ENCODE measurements around the gene CCNH. TPM values are rescaled to one million over a fixed set of nuclear protein-coding genes. Genes with fewer than 3 reads are reported as not detected.

CCNH gene
- polyA plus RNA-seq, 1 of the 3 experiments (the other 2 are of a cell fraction) = 29.1 TPM

DNA sequence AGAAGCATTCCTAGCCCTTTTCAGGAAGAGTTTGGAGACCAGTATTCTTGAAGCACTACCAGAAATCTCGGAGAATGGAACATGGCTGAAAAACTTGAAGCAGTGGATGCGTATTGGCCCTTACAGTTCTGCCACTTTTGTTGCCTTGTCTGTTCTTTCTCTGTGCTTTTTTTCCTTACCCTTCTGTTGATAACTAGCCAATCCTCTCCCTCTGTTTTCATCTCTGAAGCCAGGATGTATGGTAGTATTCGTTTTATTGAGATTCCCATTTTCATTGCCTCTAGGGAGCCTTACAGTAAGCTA lies 564 bp upstream of the CCNH start (continued):
- no peak for TF ChIP-seq NFIC (IDR thresholded peaks at IDR 0.05; ENCODE audit: borderline replicate concordance)

DNA sequence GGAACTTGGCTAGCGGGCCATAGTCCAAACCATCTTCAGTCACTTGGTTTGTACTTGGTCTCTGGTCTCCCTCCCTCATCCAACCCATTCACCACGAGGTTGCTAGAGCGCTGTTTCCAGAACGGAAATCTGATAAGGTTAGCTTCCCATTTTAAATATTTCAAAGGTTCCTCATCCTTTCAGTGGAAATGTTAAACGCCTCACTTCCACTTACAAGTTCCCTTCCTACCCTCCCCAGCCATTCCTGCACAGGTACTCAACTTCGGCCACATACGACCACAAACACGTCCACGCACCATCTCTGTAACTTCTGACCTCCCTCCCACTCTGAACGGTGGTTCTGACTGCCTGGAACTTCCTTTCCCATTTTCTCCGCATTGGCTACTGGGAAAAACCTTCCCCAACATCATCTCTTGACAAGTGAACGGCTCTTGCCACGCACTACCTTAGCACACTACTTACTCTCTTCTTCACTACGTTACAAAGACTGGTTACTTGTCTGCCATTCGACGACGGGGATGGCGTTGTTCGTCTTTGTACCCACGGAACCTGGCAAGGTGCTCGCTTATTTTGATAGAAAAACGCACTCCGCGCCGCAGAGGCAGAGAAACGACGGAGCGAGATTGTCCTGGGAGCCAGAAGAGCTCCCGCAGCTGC lies 629 bp downstream of the CCNH start:
- TF ChIP-seq SIN3A (IDR thresholded peaks at IDR 0.05; ENCODE audit: borderline replicate concordance, low read depth, low read length) = peak; percentile 48; the same call in 1 of the 2 replicates
- 0 out of 2 replicates have a peak, but pooled peaks have one; percentile 14 for TF ChIP-seq GABPA (IDR thresholded peaks at IDR 0.05; ENCODE audit: low read depth)
- peak; percentile 59 for TF ChIP-seq MXI1 (IDR thresholded peaks at IDR 0.05; ENCODE audit: low read depth, low read length)
- TF ChIP-seq, protein P1, sequence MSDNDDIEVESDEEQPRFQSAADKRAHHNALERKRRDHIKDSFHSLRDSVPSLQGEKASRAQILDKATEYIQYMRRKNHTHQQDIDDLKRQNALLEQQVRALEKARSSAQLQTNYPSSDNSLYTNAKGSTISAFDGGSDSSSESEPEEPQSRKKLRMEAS (IDR thresholded peaks at IDR 0.05; ENCODE audit: low read depth) = peak; percentile 39; the same call in 1 of the 2 replicates
- TF ChIP-seq TAF1 (IDR thresholded peaks at IDR 0.05; ENCODE audit: borderline replicate concordance, low read depth, low read length) = no peak
- no peak for TF ChIP-seq NRF1 (IDR thresholded peaks at IDR 0.05; ENCODE audit: low read depth, low read length)
- peaks cover 10 to 11% of the 10 kb centered on the region in 2 experiments for H3K4me1 ChIP-seq (ENCODE audit: control insufficient read depth in 1 of 2, insufficient read depth in 2 of 2, low read depth in 1 of 2, low read length in 1 of 2)
- peak overlapping the region; percentile 88 to 94 for H3K27ac ChIP-seq (ENCODE audit: low read depth in 2 of 2, low read length in 1 of 2)
- no peaks in the 10 kb centered on the region for H3K9me2 ChIP-seq
- peak overlapping the region; percentile 84 for H3K9ac ChIP-seq
- H3K36me3 ChIP-seq (replicated peaks in 1 of 2; ENCODE audit: control insufficient read depth in 1 of 2, insufficient read depth in 2 of 2, low read length in 1 of 2) = peaks cover 39 to 43% of the 10 kb centered on the region in 2 experiments
- H3K4me3 ChIP-seq (ENCODE audit: low read depth in 2 of 2, low read length in 1 of 2) = peak overlapping the region; percentile 74 to 99
- 0% methylated on average over 26 of the region's 29 CpGs for WGBS (ENCODE audit: low lambda C conversion rate)
- ChIA-PET CTCF (interaction anchor here (1.4 to 5.1 kb wide), 4 partner anchors 12 to 1279 kb away, joined by 3 to 39 read pairs (median 6); no protein-coding TSS in a partner anchor), POLR2A (interaction anchor here (0.8 to 1.0 kb wide), 2 partner anchors 44 to 143 kb away, joined by 3 read pairs; no protein-coding TSS in a partner anchor)
- peak overlapping the region; percentile 84 for H2AFZ ChIP-seq (ENCODE audit: low read depth)
- no peaks in the 10 kb centered on the region for H3K27me3 ChIP-seq (ENCODE audit: insufficient read depth)
- no peaks in the 10 kb centered on the region for H3F3A ChIP-seq (replicated peaks; ENCODE audit: insufficient read depth)
- 0 out of 2 replicates have a peak, but pooled peaks cover 4% of the 10 kb centered on the region for H4K20me1 ChIP-seq (ENCODE audit: insufficient read depth)
- H3K4me2 ChIP-seq = peak overlapping the region; percentile 75
- DNase-seq = peak; percentile 10
- H3K9me3 ChIP-seq = no peaks in the 10 kb centered on the region
- peaks cover 53% of the 10 kb centered on the region for H3K79me2 ChIP-seq (ENCODE audit: insufficient read depth)

DNA sequence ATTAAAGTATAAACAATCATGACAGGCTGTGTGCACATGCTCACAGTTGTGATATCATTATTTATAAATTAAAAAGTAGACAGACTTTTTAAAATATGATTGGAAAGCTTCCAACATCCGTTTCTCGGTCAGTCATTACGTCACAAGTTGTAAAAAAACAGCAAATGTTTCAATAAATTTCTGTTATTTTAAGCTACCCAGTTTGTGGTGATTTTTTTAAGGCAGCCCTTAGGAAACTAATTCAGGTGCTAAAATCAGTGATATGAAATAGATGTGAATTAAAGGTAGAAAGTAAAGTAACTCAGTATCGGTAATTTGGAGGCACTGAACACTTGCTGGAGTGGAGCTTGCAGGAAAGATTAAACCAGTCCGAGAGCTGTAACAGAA lies 1.2 kb downstream of the CCNH start:
- no peaks in the 10 kb centered on the region for H3K9me2 ChIP-seq
- POLR2A ChIA-PET = interaction anchor here (0.8 kb wide), 1 partner anchor 44 kb away, joined by 3 read pairs; no protein-coding TSS in a partner anchor
- no peak for DNase-seq
- TF ChIP-seq, protein P2, sequence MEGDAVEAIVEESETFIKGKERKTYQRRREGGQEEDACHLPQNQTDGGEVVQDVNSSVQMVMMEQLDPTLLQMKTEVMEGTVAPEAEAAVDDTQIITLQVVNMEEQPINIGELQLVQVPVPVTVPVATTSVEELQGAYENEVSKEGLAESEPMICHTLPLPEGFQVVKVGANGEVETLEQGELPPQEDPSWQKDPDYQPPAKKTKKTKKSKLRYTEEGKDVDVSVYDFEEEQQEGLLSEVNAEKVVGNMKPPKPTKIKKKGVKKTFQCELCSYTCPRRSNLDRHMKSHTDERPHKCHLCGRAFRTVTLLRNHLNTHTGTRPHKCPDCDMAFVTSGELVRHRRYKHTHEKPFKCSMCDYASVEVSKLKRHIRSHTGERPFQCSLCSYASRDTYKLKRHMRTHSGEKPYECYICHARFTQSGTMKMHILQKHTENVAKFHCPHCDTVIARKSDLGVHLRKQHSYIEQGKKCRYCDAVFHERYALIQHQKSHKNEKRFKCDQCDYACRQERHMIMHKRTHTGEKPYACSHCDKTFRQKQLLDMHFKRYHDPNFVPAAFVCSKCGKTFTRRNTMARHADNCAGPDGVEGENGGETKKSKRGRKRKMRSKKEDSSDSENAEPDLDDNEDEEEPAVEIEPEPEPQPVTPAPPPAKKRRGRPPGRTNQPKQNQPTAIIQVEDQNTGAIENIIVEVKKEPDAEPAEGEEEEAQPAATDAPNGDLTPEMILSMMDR (IDR thresholded peaks at IDR 0.05) = no peak
- TF ChIP-seq MEF2A (IDR thresholded peaks at IDR 0.05; ENCODE audit: borderline replicate concordance, low read depth) (no peak), GATA2 (CRISPR knock-in tag; IDR thresholded peaks at IDR 0.05) (no peak), RCOR1 (IDR thresholded peaks at IDR 0.05; ENCODE audit: low read length) (no peak), CHD2 (IDR thresholded peaks at IDR 0.05; ENCODE audit: low read length, partially characterized antibody) (no peak), FOSL2 (IDR thresholded peaks at IDR 0.05; ENCODE audit: borderline replicate concordance, low read depth) (no peak), SIN3A (IDR thresholded peaks at IDR 0.05; ENCODE audit: borderline replicate concordance, low read depth, low read length) (no peak), RXRA (IDR thresholded peaks at IDR 0.05; ENCODE audit: borderline replicate concordance, low read depth) (no peak), NFIC (IDR thresholded peaks at IDR 0.05; ENCODE audit: borderline replicate concordance) (no peak), FOXJ3 (CRISPR knock-in tag; IDR thresholded peaks at IDR 0.05) (no peak), JUND (IDR thresholded peaks at IDR 0.05) (no peak), RFX5 (IDR thresholded peaks at IDR 0.05; ENCODE audit: low read length) (no peak), FOXM1 (IDR thresholded peaks at IDR 0.05; ENCODE audit: low read depth) (no peak)
- TF ChIP-seq, protein P3, sequence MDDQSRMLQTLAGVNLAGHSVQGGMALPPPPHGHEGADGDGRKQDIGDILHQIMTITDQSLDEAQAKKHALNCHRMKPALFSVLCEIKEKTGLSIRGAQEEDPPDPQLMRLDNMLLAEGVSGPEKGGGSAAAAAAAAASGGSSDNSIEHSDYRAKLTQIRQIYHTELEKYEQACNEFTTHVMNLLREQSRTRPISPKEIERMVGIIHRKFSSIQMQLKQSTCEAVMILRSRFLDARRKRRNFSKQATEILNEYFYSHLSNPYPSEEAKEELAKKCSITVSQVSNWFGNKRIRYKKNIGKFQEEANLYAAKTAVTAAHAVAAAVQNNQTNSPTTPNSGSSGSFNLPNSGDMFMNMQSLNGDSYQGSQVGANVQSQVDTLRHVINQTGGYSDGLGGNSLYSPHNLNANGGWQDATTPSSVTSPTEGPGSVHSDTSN (IDR thresholded peaks at IDR 0.05) = no peak
- TF ChIP-seq, protein P4, sequence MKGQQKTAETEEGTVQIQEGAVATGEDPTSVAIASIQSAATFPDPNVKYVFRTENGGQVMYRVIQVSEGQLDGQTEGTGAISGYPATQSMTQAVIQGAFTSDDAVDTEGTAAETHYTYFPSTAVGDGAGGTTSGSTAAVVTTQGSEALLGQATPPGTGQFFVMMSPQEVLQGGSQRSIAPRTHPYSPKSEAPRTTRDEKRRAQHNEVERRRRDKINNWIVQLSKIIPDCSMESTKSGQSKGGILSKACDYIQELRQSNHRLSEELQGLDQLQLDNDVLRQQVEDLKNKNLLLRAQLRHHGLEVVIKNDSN (IDR thresholded peaks at IDR 0.05; ENCODE audit: borderline replicate concordance, low read depth) = no peak

More for the DNA sequence above, 1.2 kb downstream of the CCNH start:
- peaks cover 44 to 47% of the 10 kb centered on the region in 2 experiments for H3K36me3 ChIP-seq (replicated peaks in 1 of 2; ENCODE audit: control insufficient read depth in 1 of 2, insufficient read depth in 2 of 2, low read length in 1 of 2)
- H3K79me2 ChIP-seq (ENCODE audit: insufficient read depth) = peaks cover 59% of the 10 kb centered on the region
- H3K27ac ChIP-seq (ENCODE audit: low read depth in 2 of 2, low read length in 1 of 2) = peak overlapping the region; percentile 88 to 94
- peak overlapping the region; percentile 75 for H3K4me2 ChIP-seq
- H2AFZ ChIP-seq (ENCODE audit: low read depth) = peak overlapping the region; percentile 84; the same call in 1 of the 2 replicates
- WGBS (ENCODE audit: low lambda C conversion rate) = under 1% methylated on average over 5 of the region's 5 CpGs
- CTCF ChIA-PET = interaction anchor here (1.4 to 5.1 kb wide), 2 partner anchors 12 to 14 kb away, joined by 3 to 39 read pairs; no protein-coding TSS in a partner anchor
- H3F3A ChIP-seq (replicated peaks; ENCODE audit: insufficient read depth) = no peaks in the 10 kb centered on the region
- no peaks in the 10 kb centered on the region for H3K27me3 ChIP-seq (ENCODE audit: insufficient read depth)
- peaks cover 10 to 11% of the 10 kb centered on the region in 2 experiments for H3K4me1 ChIP-seq (ENCODE audit: control insufficient read depth in 1 of 2, insufficient read depth in 2 of 2, low read depth in 1 of 2, low read length in 1 of 2)
- peak overlapping the region; percentile 84 for H3K9ac ChIP-seq
- peak overlapping the region; percentile 74 to 99 for H3K4me3 ChIP-seq (ENCODE audit: low read depth in 2 of 2, low read length in 1 of 2)
- no peaks in the 10 kb centered on the region for H3K9me3 ChIP-seq
- 0 out of 2 replicates have a peak, but pooled peaks cover 4% of the 10 kb centered on the region for H4K20me1 ChIP-seq (ENCODE audit: insufficient read depth)
